HEK293 (cell line): ENCODE data around the gene FCN3.

ENCODE experiments used
- HIC1 ChIP-seq: fragments of 450-650 bp; formaldehyde crosslinking; IDR thresholded peaks from 2 replicates; pipeline ENCODE4 v1.5.1; 2016; ENCODE audit warnings: missing biosample characterization, missing genetic modification characterization
- MEIS1 ChIP-seq: sonication (generic); formaldehyde crosslinking; IDR thresholded peaks from 2 replicates; pipeline ENCODE4 v1.8.1; 2022; ENCODE audit warnings: missing genetic modification reagents, mild to moderate bottlenecking, borderline replicate concordance
- TRIM28 ChIP-seq: IDR thresholded peaks from 2 replicates; pipeline ENCODE4 v1.6.1; 2011; ENCODE audit warnings: low read length, control low read depth, borderline replicate concordance
- ZBTB1 ChIP-seq: fragments of 450-650 bp; formaldehyde crosslinking; IDR thresholded peaks from 2 replicates; pipeline ENCODE4 v1.5.1; 2016; ENCODE audit warnings: missing biosample characterization, missing genetic modification characterization
- ZFHX2 ChIP-seq: fragments of 450-650 bp; formaldehyde crosslinking; conservative IDR thresholded peaks from 2 replicates; pipeline ENCODE4 v1.5.1; 2016; ENCODE audit warnings: missing biosample characterization, missing genetic modification characterization
- ZNF10 ChIP-seq: fragments of 450-650 bp; formaldehyde crosslinking; IDR thresholded peaks from 2 replicates; pipeline ENCODE4 v1.5.1; 2017; ENCODE audit warnings: missing biosample characterization, missing genetic modification characterization
- ZNF48 ChIP-seq: fragments of 450-650 bp; formaldehyde crosslinking; IDR thresholded peaks from 2 replicates; pipeline ENCODE4 v1.5.1; 2016; ENCODE audit warnings: missing biosample characterization, missing genetic modification characterization
- ZNF548 ChIP-seq: fragments of 450-650 bp; formaldehyde crosslinking; IDR thresholded peaks from 2 replicates; pipeline ENCODE4 v1.5.1; 2016; ENCODE audit warnings: missing biosample characterization, missing genetic modification characterization
- ZNF571 ChIP-seq: fragments of 450-650 bp; formaldehyde crosslinking; IDR thresholded peaks from 2 replicates; pipeline ENCODE4 v1.5.0; 2017; ENCODE audit warnings: missing biosample characterization, missing genetic modification characterization
- ZNF707 ChIP-seq: fragments of 450-650 bp; formaldehyde crosslinking; IDR thresholded peaks from 2 replicates; pipeline ENCODE4 v1.5.1; 2016; ENCODE audit warnings: missing biosample characterization, missing genetic modification characterization
- TF ChIP-seq, protein P1 (sequence below): fragments of 450-650 bp; formaldehyde crosslinking; IDR thresholded peaks from 2 replicates; pipeline ENCODE4 v1.5.1; 2016; ENCODE audit warnings: missing biosample characterization, missing genetic modification characterization
- TF ChIP-seq, protein P2 (sequence below): fragments of 450-650 bp; formaldehyde crosslinking; IDR thresholded peaks from 2 replicates; pipeline ENCODE4 v1.5.1; 2016; ENCODE audit warnings: missing biosample characterization, missing genetic modification characterization
- TF ChIP-seq, protein P3 (sequence below): fragments of 450-650 bp; formaldehyde crosslinking; IDR thresholded peaks from 2 replicates; pipeline ENCODE4 v1.5.1; 2017; ENCODE audit warnings: missing biosample characterization, mild to moderate bottlenecking, missing genetic modification characterization, moderate library complexity

- TF ChIP-seq, protein P1, sequence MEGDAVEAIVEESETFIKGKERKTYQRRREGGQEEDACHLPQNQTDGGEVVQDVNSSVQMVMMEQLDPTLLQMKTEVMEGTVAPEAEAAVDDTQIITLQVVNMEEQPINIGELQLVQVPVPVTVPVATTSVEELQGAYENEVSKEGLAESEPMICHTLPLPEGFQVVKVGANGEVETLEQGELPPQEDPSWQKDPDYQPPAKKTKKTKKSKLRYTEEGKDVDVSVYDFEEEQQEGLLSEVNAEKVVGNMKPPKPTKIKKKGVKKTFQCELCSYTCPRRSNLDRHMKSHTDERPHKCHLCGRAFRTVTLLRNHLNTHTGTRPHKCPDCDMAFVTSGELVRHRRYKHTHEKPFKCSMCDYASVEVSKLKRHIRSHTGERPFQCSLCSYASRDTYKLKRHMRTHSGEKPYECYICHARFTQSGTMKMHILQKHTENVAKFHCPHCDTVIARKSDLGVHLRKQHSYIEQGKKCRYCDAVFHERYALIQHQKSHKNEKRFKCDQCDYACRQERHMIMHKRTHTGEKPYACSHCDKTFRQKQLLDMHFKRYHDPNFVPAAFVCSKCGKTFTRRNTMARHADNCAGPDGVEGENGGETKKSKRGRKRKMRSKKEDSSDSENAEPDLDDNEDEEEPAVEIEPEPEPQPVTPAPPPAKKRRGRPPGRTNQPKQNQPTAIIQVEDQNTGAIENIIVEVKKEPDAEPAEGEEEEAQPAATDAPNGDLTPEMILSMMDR (tag by site-specific recombination): no peak
- TF ChIP-seq ZNF707 (no peak), ZBTB1 (tag by site-specific recombination) (no peak), ZNF571 (no peak), ZNF48 (tag by site-specific recombination) (no peak), ZNF10 (tag by site-specific recombination) (no peak), MEIS1 (CRISPR knock-in tag) (no peak), HIC1 (no peak), ZNF548 (tag by site-specific recombination) (no peak), ZFHX2 (tag by site-specific recombination) (no peak), TRIM28 (no peak)
- TF ChIP-seq, protein P2, sequence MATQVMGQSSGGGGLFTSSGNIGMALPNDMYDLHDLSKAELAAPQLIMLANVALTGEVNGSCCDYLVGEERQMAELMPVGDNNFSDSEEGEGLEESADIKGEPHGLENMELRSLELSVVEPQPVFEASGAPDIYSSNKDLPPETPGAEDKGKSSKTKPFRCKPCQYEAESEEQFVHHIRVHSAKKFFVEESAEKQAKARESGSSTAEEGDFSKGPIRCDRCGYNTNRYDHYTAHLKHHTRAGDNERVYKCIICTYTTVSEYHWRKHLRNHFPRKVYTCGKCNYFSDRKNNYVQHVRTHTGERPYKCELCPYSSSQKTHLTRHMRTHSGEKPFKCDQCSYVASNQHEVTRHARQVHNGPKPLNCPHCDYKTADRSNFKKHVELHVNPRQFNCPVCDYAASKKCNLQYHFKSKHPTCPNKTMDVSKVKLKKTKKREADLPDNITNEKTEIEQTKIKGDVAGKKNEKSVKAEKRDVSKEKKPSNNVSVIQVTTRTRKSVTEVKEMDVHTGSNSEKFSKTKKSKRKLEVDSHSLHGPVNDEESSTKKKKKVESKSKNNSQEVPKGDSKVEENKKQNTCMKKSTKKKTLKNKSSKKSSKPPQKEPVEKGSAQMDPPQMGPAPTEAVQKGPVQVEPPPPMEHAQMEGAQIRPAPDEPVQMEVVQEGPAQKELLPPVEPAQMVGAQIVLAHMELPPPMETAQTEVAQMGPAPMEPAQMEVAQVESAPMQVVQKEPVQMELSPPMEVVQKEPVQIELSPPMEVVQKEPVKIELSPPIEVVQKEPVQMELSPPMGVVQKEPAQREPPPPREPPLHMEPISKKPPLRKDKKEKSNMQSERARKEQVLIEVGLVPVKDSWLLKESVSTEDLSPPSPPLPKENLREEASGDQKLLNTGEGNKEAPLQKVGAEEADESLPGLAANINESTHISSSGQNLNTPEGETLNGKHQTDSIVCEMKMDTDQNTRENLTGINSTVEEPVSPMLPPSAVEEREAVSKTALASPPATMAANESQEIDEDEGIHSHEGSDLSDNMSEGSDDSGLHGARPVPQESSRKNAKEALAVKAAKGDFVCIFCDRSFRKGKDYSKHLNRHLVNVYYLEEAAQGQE (tag by site-specific recombination): no peak
- TF ChIP-seq, protein P3, sequence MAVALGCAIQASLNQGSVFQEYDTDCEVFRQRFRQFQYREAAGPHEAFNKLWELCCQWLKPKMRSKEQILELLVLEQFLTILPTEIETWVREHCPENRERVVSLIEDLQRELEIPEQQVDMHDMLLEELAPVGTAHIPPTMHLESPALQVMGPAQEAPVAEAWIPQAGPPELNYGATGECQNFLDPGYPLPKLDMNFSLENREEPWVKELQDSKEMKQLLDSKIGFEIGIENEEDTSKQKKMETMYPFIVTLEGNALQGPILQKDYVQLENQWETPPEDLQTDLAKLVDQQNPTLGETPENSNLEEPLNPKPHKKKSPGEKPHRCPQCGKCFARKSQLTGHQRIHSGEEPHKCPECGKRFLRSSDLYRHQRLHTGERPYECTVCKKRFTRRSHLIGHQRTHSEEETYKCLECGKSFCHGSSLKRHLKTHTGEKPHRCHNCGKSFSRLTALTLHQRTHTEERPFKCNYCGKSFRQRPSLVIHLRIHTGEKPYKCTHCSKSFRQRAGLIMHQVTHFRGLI (tag by site-specific recombination): no peak
Observed at GRCh38 chr1:27400963-27401341, 26.3 kb upstream of the FCN3 start.
